Breast epithelium (tissue), 4 donors: Measurements from ENCODE around the gene SYNE4. TPM values are rescaled to one million over a fixed set of nuclear protein-coding genes. Genes with fewer than 3 reads are reported as not detected.

Experiments
- DNase-seq, 2 donors: peaks; one replicate each; pipeline ENCODE4 v3.0.0-alpha.2; 2019; ENCODE audit warnings: low spot score in 2 of 2
- H3K27ac ChIP-seq, 2 donors: fragments of 200-600 bp; sonication (generic) in 1 of 2; one replicate each; pipeline ENCODE4 v1.5.1; 2016 to 2019; ENCODE audit warnings: mild to moderate bottlenecking in 1 of 2
- H3K27me3 ChIP-seq, 2 donors: fragments of 200-600 bp; sonication (generic) in 1 of 2; one replicate each; pipeline versions ENCODE4 v1.5.1 to v1.6.0; 2017 to 2019; ENCODE audit warnings: control low read depth in 1 of 2, mild to moderate bottlenecking in 1 of 2
- H3K36me3 ChIP-seq: fragments of 200-600 bp; one replicate; pipeline ENCODE4 v1.5.1; 2019
- H3K4me1 ChIP-seq, 2 donors: fragments of 200-600 bp; sonication (generic); one replicate each; pipeline ENCODE4 v1.5.1; 2016 to 2019; ENCODE audit warnings: control low read depth in 1 of 2
- H3K4me3 ChIP-seq, 3 donors: fragments of 200-600 bp; sonication (generic); 1 replicate in 2 of 3; 2 replicates in 1 of 3; pipeline ENCODE4 v1.5.1; 2016 to 2019; ENCODE audit warnings: mild to moderate bottlenecking in 3 of 3, moderate library complexity in 2 of 3
- H3K9me3 ChIP-seq, 2 donors: fragments of 200-600 bp; sonication (generic) in 1 of 2; one replicate each; pipeline ENCODE4 v1.5.1; 2016 to 2019; ENCODE audit warnings: control low read depth in 1 of 2
- CTCF ChIP-seq, 3 donors: fragments of 450-650 bp; IDR thresholded peaks; one replicate each; pipeline ENCODE4 v1.5.1; 2016 to 2017; ENCODE audit warnings: antibody characterized with exemption in 3 of 3, mild to moderate bottlenecking in 3 of 3, moderate library complexity in 3 of 3
- POLR2A ChIP-seq: fragments of 450-650 bp; IDR thresholded peaks from one replicate; pipeline ENCODE4 v1.6.1; 2016; ENCODE audit warnings: antibody characterized with exemption, mild to moderate bottlenecking, moderate library complexity
- POLR2AphosphoS5 ChIP-seq, 3 donors: sonication (generic); formaldehyde crosslinking; IDR thresholded peaks; one replicate each; pipeline ENCODE4 v1.6.1; 2017; ENCODE audit warnings: antibody characterized with exemption in 3 of 3
- intact Hi-C: fragments of 100-400 bp; cut with DNase I; formaldehyde crosslinking; loops from one replicate; pipeline ENCODE4 v1.15.1; 2023; ENCODE audit warnings: low total_unique reads
- total RNA-seq, 3 donors: library from RNA; depleted of rRNA; stranded (reverse); fragments of >200 nt; gene quantifications; one replicate each; pipeline ENCODE4 v1.1.0, GENCODE V29; 2016

Gene SYNE4
- total RNA-seq, 3 donors from 2014 or later = 0.16 to 15.5 (median 9.5) TPM

GRCh38 chr19:35978271-35978670 lies 30.3 kb downstream of the SYNE4 start:
- H3K36me3 ChIP-seq = no peaks in the 10 kb centered on the region
- H3K4me1 ChIP-seq = no peaks in the 10 kb centered on the region
- peaks cover 0 to 28% of the 10 kb centered on the region in 2 donors for H3K27me3 ChIP-seq
- H3K27ac ChIP-seq = no peak overlapping the region
- intact Hi-C loops = no loop called here
- H3K4me3 ChIP-seq = no peak overlapping the region
- no peaks in the 10 kb centered on the region for H3K9me3 ChIP-seq
- TF ChIP-seq CTCF (IDR thresholded peaks at IDR 0.05) = no peak
- no peak for TF ChIP-seq POLR2AphosphoS5 (IDR thresholded peaks at IDR 0.05)
- no peak for TF ChIP-seq POLR2A
- no peak for DNase-seq

- TF ChIP-seq POLR2A (no peak), POLR2AphosphoS5 (IDR thresholded peaks at IDR 0.05) (no peak), CTCF (IDR thresholded peaks at IDR 0.05) (no peak)
- intact Hi-C loops = no loop called here
- Histone ChIP-seq H3K4me1 (no peaks in the 10 kb centered on the region), H3K27ac (no peak overlapping the region), H3K27me3 (peaks cover 0 to 28% of the 10 kb centered on the region in 2 donors), H3K36me3 (no peaks in the 10 kb centered on the region), H3K4me3 (no peak overlapping the region), H3K9me3 (no peaks in the 10 kb centered on the region)
- no peak for DNase-seq
Observed at GRCh38 chr19:35977446-35978222, 31.0 kb downstream of the SYNE4 start.

GRCh38 chr19:35975608-35976214 lies 32.9 kb downstream of the SYNE4 start:
- Histone ChIP-seq H3K4me3 (no peak overlapping the region), H3K27me3 (peaks cover 0 to 24% of the 10 kb centered on the region in 2 donors), H3K27ac (no peak overlapping the region), H3K9me3 (no peaks in the 10 kb centered on the region), H3K36me3 (no peaks in the 10 kb centered on the region), H3K4me1 (no peaks in the 10 kb centered on the region)
- no peak for DNase-seq
- intact Hi-C loops = no loop called here
- no peak for TF ChIP-seq POLR2A
- TF ChIP-seq POLR2AphosphoS5 (IDR thresholded peaks at IDR 0.05) = no peak
- no peak for TF ChIP-seq CTCF (IDR thresholded peaks at IDR 0.05)

- H3K27ac ChIP-seq = no peak overlapping the region
- no peaks in the 10 kb centered on the region for H3K4me1 ChIP-seq
- H3K27me3 ChIP-seq = peaks cover 0 to 9% of the 10 kb centered on the region in 2 donors
- DNase-seq = no peak
- no peaks in the 10 kb centered on the region for H3K36me3 ChIP-seq
- intact Hi-C loops = no loop called here
- H3K9me3 ChIP-seq = no peaks in the 10 kb centered on the region
- TF ChIP-seq CTCF (IDR thresholded peaks at IDR 0.05) = no peak
- TF ChIP-seq POLR2A = no peak
- no peak for TF ChIP-seq POLR2AphosphoS5 (IDR thresholded peaks at IDR 0.05)
- no peak overlapping the region for H3K4me3 ChIP-seq
Observed at GRCh38 chr19:35973487-35973886, 35.1 kb downstream of the SYNE4 start.

GRCh38 chr19:35966771-35967170 lies 41.8 kb downstream of the SYNE4 start:
- intact Hi-C loops = no loop called here
- TF ChIP-seq POLR2A (no peak), CTCF (IDR thresholded peaks at IDR 0.05) (no peak), POLR2AphosphoS5 (IDR thresholded peaks at IDR 0.05) (no peak)
- H3K36me3 ChIP-seq = no peaks in the 10 kb centered on the region
- no peaks in the 10 kb centered on the region for H3K4me1 ChIP-seq
- no peak overlapping the region for H3K4me3 ChIP-seq
- H3K27ac ChIP-seq = no peak overlapping the region
- peaks cover 0 to 7% of the 10 kb centered on the region in 2 donors for H3K27me3 ChIP-seq
- no peaks in the 10 kb centered on the region for H3K9me3 ChIP-seq
- DNase-seq = no peak
